RWPE1 (cell line): ENCODE results near the gene SPIRE2.

Experiments used
- CTCF ChIA-PET: fragments of 350-600 bp; sonication (Branson Sonifier 250); formaldehyde crosslinking; extraction: SDS; loops from one replicate; lab custom pipeline; 2021; lab: Yijun Ruan, JAX
- POLR2A ChIA-PET: fragments of 400-600 bp; formaldehyde crosslinking; extraction: SDS; loops from one replicate; lab custom pipeline; 2020; ENCODE audit warnings: antibody characterized with exemption; ENCODE audit not compliant: low non-redundant PET; lab: Yijun Ruan, JAX
- DNase-seq: peaks from one replicate; pipeline ENCODE4 v3.0.0; 2012; ENCODE audit warnings: low spot score
- H3K27ac ChIP-seq: fragments of 450-650 bp; 2 replicates; pipeline ENCODE4 v1.5.1; 2017
- CTCF ChIP-seq: fragments of 450-650 bp; conservative IDR thresholded peaks from 2 replicates; pipeline ENCODE4 v1.5.1; 2017; ENCODE audit warnings: low read depth, mild to moderate bottlenecking

SPIRE2 gene

GRCh38 chr16:89847051-89847939 is 19.0 kb downstream of the SPIRE2 start:
- ChIA-PET POLR2A (no interaction called here), CTCF (interaction anchor here (0.7 kb wide), 1 partner anchor 1084 kb away, joined by 4 read pairs; no protein-coding TSS in a partner anchor)
- H3K27ac ChIP-seq, result no peak overlapping the region
- no peak for DNase-seq
- no peak for TF ChIP-seq CTCF

- CTCF ChIA-PET, result no interaction called here
- no peak overlapping the region for H3K27ac ChIP-seq
- no peak for DNase-seq
- POLR2A ChIA-PET, result no interaction called here
- no peak for TF ChIP-seq CTCF
Observed at GRCh38 chr16:89847940-89848297, 19.6 kb downstream of the SPIRE2 start.

- no peak for DNase-seq
- TF ChIP-seq CTCF, result no peak
- no peak overlapping the region for H3K27ac ChIP-seq
- ChIA-PET POLR2A (no interaction called here), CTCF (no interaction called here)
Observed at GRCh38 chr16:89848974-89849373, 20.7 kb downstream of the SPIRE2 start.

GRCh38 chr16:89853306-89853993 is 25.2 kb downstream of the SPIRE2 start:
- ChIA-PET POLR2A (no interaction called here), CTCF (no interaction called here)
- no peak for DNase-seq
- TF ChIP-seq CTCF, result no peak
- no peak overlapping the region for H3K27ac ChIP-seq

- DNase-seq, result no peak
- no peak overlapping the region for H3K27ac ChIP-seq
- ChIA-PET CTCF (no interaction called here), POLR2A (no interaction called here)
- no peak for TF ChIP-seq CTCF
Observed at GRCh38 chr16:89855301-89855945, 27.1 kb downstream of the SPIRE2 start.

GRCh38 chr16:89855986-89856385 is 27.7 kb downstream of the SPIRE2 start:
- ChIA-PET POLR2A (no interaction called here), CTCF (no interaction called here)
- DNase-seq, result no peak
- TF ChIP-seq CTCF, result no peak
- H3K27ac ChIP-seq, result no peak overlapping the region
